AG04449 (cell line): Measurements from ENCODE around the gene FN3K.
"Not testable (repeated sequence)": the region's sequence is repeated elsewhere in the genome, so short reads cannot be mapped to it uniquely, and the experiment has no call there.

Experiments used
- CTCF ChIA-PET: fragments of 350-600 bp; formaldehyde crosslinking; extraction: SDS; loops from one replicate; lab custom pipeline; 2021; ENCODE audit warnings: antibody characterized with exemption; lab: Yijun Ruan, JAX
- POLR2A ChIA-PET: fragments of 400-600, 350-600 bp; formaldehyde crosslinking; extraction: SDS; loops from one replicate; lab custom pipeline; 2020; ENCODE audit warnings: antibody characterized with exemption, inconsistent platforms; lab: Yijun Ruan, JAX
- DNase-seq: peaks from one replicate; pipeline ENCODE4 v3.0.0-alpha.2; 2010; ENCODE audit warnings: low read depth, low spot score
- H3K4me3 ChIP-seq: 2 replicates; pipeline ENCODE4 v1.5.1; 2011; ENCODE audit warnings: low read depth, mild to moderate bottlenecking, control low read depth, low read length
- CTCF ChIP-seq: IDR thresholded peaks from one replicate; pipeline ENCODE4 v1.5.1; 2011; ENCODE audit warnings: mild to moderate bottlenecking, moderate library complexity, low read length, control low read depth, inconsistent platforms; ENCODE audit not compliant: insufficient read depth; ENCODE audit errors: missing control alignments

The FN3K gene

GRCh38 chr17:82776454-82776853, 41.0 kb downstream of the FN3K start:
- CTCF ChIA-PET = interaction anchor here (1.1 to 5.5 kb wide), 6 partner anchors 12 to 109 kb away, joined by 3 to 51 read pairs (median 14); no protein-coding TSS in a partner anchor
- POLR2A ChIA-PET = no interaction called here
- no peak for DNase-seq
- no peak for TF ChIP-seq CTCF
- H3K4me3 ChIP-seq = no peak overlapping the region

GRCh38 chr17:82777778-82778375, 42.5 kb downstream of the FN3K start:
- POLR2A ChIA-PET, H3K4me3 ChIP-seq, DNase-seq: not testable (repeated sequence)
- CTCF ChIA-PET = interaction anchor here (0.8 to 5.5 kb wide), 6 partner anchors 10 to 136 kb away, joined by 3 to 52 read pairs (median 6); no protein-coding TSS in a partner anchor

- ChIA-PET CTCF (interaction anchor here (0.7 to 5.5 kb wide), 19 partner anchors 8 to 749 kb away, joined by 3 to 52 read pairs (median 4); no protein-coding TSS in a partner anchor), POLR2A (no interaction called here)
- H3K4me3 ChIP-seq = no peak overlapping the region
- DNase-seq = no peak
- TF ChIP-seq CTCF = no peak
Observed at GRCh38 chr17:82779541-82779940, 44.1 kb downstream of the FN3K start.

- POLR2A ChIA-PET = no interaction called here
- CTCF ChIA-PET = interaction anchor here (0.6 to 5.1 kb wide), 22 partner anchors 12 to 426 kb away, joined by 3 to 52 read pairs (median 4); no protein-coding TSS in a partner anchor
- no peak for TF ChIP-seq CTCF
- DNase-seq = no peak
- H3K4me3 ChIP-seq = no peak overlapping the region
Observed at GRCh38 chr17:82780195-82780594, 44.8 kb downstream of the FN3K start.

GRCh38 chr17:82780971-82781893, 45.8 kb downstream of the FN3K start:
- ChIA-PET POLR2A (interaction anchor here (1.2 kb wide), 1 partner anchor 298 kb away, joined by 3 read pairs; the partner anchor contains the start of gene METRNL), CTCF (interaction anchor here (0.6 to 5.1 kb wide), 43 partner anchors 9 to 425 kb away, joined by 3 to 52 read pairs (median 4); no protein-coding TSS in a partner anchor)
- H3K4me3 ChIP-seq = no peak overlapping the region
- TF ChIP-seq CTCF = no peak
- no peak for DNase-seq

GRCh38 chr17:82781894-82782274, 46.5 kb downstream of the FN3K start:
- H3K4me3 ChIP-seq = no peak overlapping the region
- ChIA-PET POLR2A (interaction anchor here (1.2 kb wide), 1 partner anchor 297 kb away, joined by 3 read pairs; the partner anchor contains the start of gene METRNL), CTCF (interaction anchor here (0.6 to 5.1 kb wide), 31 partner anchors 9 to 425 kb away, joined by 3 to 52 read pairs (median 4); no protein-coding TSS in a partner anchor)
- DNase-seq = no peak
- peak; percentile 99 for TF ChIP-seq CTCF
